Suprapubic skin (tissue), 4 donors: Measurements from ENCODE around the gene DOLPP1. TPM values are rescaled to one million over a fixed set of nuclear protein-coding genes. Genes with fewer than 3 reads are reported as not detected.

Source experiments
- DNase-seq, 2 donors: peaks; one replicate each; pipeline ENCODE4 v3.0.0-alpha.2; 2019; ENCODE audit warnings: low spot score in 2 of 2
- H3K27ac ChIP-seq: fragments of 200-600 bp; sonication (generic); one replicate; pipeline ENCODE4 v1.5.1; 2019
- H3K27me3 ChIP-seq: fragments of 200-600 bp; sonication (generic); one replicate; pipeline ENCODE4 v1.5.1; 2019
- H3K36me3 ChIP-seq: fragments of 200-600 bp; sonication (generic); one replicate; pipeline ENCODE4 v1.5.1; 2019
- H3K4me1 ChIP-seq: fragments of 200-600 bp; sonication (generic); one replicate; pipeline ENCODE4 v1.5.1; 2019
- H3K4me3 ChIP-seq: fragments of 200-600 bp; sonication (generic); one replicate; pipeline ENCODE4 v1.5.1; 2019; ENCODE audit warnings: mild to moderate bottlenecking
- H3K9me3 ChIP-seq: fragments of 200-600 bp; sonication (generic); one replicate; pipeline ENCODE4 v1.5.1; 2019
- EP300 ChIP-seq: sonication (generic); formaldehyde crosslinking; IDR thresholded peaks from one replicate; pipeline ENCODE4 v1.6.1; 2017; ENCODE audit warnings: antibody characterized with exemption
- POLR2A ChIP-seq, 2 donors: fragments of 450-650 bp; IDR thresholded peaks; one replicate each; pipeline ENCODE4 v1.6.1; 2017; ENCODE audit warnings: antibody characterized with exemption in 2 of 2, mild to moderate bottlenecking in 2 of 2, moderate library complexity in 2 of 2
- POLR2AphosphoS5 ChIP-seq, 3 donors: sonication (generic); formaldehyde crosslinking; IDR thresholded peaks; one replicate each; pipeline ENCODE4 v1.6.1; 2017; ENCODE audit warnings: antibody characterized with exemption in 3 of 3
- WGBS: methylation state at CpG from one replicate; pipeline ENCODE4 v1.1.5; 2018; 5-methylcytosine and 5-hydroxymethylcytosine counted together
- total RNA-seq, 4 donors: library from RNA; depleted of rRNA; stranded (reverse); fragments of >200 nt; gene quantifications; one replicate each; pipeline ENCODE4 v1.1.0, GENCODE V29; 2016
- TF ChIP-seq, protein P1 (sequence below), 2 donors: fragments of 200-600 bp in 1 of 2; fragments of 450-650 bp in 1 of 2; sonication (generic) in 1 of 2; IDR thresholded peaks; one replicate each; pipeline ENCODE4 v1.5.1; 2016 to 2019; ENCODE audit warnings: antibody characterized with exemption in 2 of 2, mild to moderate bottlenecking in 1 of 2, moderate library complexity in 1 of 2

DOLPP1 gene
- total RNA-seq, 4 donors from 2014 or later = 7.8 to 11.1 (median 9.8) TPM

DNA sequence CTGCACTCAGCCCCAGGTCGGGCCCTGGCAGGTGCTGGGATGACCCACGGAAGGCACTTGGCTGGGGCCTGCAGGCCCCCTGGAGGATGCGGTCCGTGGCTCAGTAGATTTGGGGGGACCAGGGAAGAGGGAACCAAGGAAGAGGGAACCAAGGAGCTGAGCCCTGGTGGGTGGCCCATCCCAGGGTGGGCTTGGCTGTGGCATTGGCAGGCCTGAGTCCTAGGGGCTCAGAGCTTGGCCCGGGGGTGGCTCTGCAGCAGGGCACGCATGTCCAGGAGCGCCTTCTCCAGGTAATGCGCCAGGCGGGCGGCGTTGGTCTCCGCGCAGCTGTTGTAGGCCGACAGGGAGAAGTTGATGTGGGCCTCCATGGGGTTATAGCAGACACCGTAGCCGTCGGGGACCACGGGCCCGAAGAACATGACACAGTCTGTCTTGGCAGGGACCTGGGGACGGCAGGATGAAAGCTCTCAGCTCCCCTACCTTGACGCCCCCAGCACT, 14.3 kb downstream of the DOLPP1 start:
- H3K27me3 ChIP-seq = no peaks in the 10 kb centered on the region
- no peak overlapping the region for H3K27ac ChIP-seq
- DNase-seq = no peak
- H3K9me3 ChIP-seq = no peaks in the 10 kb centered on the region
- no peaks in the 10 kb centered on the region for H3K4me1 ChIP-seq
- H3K36me3 ChIP-seq = peaks cover 37% of the 10 kb centered on the region
- no peak for TF ChIP-seq EP300
- no peak for TF ChIP-seq POLR2A (IDR thresholded peaks at IDR 0.05)
- TF ChIP-seq POLR2AphosphoS5 (IDR thresholded peaks at IDR 0.05) = no peak
- TF ChIP-seq, protein P1, sequence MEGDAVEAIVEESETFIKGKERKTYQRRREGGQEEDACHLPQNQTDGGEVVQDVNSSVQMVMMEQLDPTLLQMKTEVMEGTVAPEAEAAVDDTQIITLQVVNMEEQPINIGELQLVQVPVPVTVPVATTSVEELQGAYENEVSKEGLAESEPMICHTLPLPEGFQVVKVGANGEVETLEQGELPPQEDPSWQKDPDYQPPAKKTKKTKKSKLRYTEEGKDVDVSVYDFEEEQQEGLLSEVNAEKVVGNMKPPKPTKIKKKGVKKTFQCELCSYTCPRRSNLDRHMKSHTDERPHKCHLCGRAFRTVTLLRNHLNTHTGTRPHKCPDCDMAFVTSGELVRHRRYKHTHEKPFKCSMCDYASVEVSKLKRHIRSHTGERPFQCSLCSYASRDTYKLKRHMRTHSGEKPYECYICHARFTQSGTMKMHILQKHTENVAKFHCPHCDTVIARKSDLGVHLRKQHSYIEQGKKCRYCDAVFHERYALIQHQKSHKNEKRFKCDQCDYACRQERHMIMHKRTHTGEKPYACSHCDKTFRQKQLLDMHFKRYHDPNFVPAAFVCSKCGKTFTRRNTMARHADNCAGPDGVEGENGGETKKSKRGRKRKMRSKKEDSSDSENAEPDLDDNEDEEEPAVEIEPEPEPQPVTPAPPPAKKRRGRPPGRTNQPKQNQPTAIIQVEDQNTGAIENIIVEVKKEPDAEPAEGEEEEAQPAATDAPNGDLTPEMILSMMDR (IDR thresholded peaks at IDR 0.05) = no peak
- WGBS = 96% methylated on average over 7 of the region's 21 CpGs
- no peak overlapping the region for H3K4me3 ChIP-seq

DNA sequence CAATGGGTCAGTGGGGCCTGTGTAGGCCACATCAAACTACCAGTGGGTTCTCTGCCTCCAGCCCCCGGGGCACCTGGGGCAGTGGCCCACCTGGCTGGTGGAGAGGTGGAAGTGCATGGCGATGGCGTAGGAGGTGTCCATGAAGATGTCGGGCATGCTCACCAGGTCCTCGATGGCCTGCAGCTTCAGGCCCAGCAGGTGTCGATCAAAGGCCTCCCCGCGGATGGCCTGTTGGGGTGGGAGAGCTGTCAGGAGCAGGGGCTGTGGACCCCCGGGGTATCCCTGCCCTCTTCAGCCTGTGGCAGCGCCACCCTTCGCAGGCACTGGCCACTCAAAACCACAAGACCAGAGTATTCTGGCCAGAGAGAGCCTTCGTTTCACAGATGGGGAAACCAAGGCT, 15.0 kb downstream of the DOLPP1 start:
- Histone ChIP-seq H3K36me3 (peaks cover 37% of the 10 kb centered on the region), H3K27me3 (no peaks in the 10 kb centered on the region), H3K4me3 (no peak overlapping the region), H3K27ac (no peak overlapping the region), H3K9me3 (no peaks in the 10 kb centered on the region), H3K4me1 (no peaks in the 10 kb centered on the region)
- TF ChIP-seq POLR2A (IDR thresholded peaks at IDR 0.05) = no peak
- TF ChIP-seq, protein P1 (IDR thresholded peaks at IDR 0.05) = no peak
- TF ChIP-seq POLR2AphosphoS5 (IDR thresholded peaks at IDR 0.05) = no peak
- no peak for TF ChIP-seq EP300
- DNase-seq = no peak
- 86% methylated on average over 12 of the region's 12 CpGs for WGBS

DNA sequence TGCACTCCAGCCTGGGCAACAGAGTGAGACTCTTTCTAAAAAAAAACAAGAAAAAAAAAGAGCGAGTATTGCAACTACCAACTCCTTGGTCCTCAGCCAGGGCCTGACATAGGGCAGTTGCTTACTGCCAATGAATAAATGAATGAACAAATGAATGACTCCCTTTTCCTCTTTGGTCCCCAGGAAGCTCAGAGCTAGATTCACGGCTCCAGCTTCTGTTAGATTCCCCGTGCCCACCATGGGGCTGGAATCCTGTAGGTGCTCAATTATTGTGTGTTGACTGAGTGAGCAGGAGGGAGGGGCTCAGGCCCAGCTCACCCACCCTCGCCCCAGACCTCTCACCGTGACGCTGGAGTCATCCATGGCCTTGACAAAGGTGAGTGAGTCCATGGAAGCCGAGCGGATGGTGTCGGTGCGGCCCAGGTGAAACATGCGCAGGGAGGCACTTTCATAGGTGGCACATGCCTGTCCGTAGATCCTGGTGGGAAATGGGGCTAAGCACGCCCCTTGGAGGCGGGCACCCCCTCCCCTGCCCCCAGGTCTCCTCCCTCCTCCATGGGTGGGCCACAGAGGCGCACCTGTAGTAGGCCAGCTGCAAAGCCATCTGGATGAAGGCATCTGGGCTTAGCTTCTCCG, 16.9 kb downstream of the DOLPP1 start:
- peaks cover 37% of the 10 kb centered on the region for H3K36me3 ChIP-seq
- DNase-seq = no peak
- H3K27ac ChIP-seq = no peak overlapping the region

DNA sequence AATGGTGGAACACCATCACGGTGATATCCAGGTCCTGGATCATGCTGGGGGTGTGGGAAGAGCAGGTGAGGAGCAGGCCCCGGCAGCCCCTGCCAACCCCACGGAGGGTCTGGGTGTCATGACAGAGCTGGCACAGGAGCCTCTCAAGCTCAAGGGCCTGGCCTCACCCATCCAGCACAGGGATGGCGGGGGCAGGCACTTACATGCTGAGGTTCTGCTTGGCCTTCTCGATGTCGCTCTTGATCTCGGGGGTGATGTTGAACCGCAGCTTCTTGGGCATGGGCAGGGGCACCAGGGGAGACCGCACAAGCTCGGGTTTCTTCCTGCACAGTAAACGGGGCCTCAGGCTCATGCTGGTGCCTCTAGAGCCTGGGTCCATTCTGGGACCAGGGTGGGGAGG, 17.4 kb downstream of the DOLPP1 start:
- Histone ChIP-seq H3K27ac (no peak overlapping the region), H3K27me3 (no peaks in the 10 kb centered on the region), H3K4me3 (no peak overlapping the region), H3K4me1 (peaks cover 11% of the 10 kb centered on the region), H3K36me3 (peaks cover 37% of the 10 kb centered on the region), H3K9me3 (no peaks in the 10 kb centered on the region)
- TF ChIP-seq EP300 = no peak
- TF ChIP-seq, protein P1 (IDR thresholded peaks at IDR 0.05) = no peak
- no peak for TF ChIP-seq POLR2A (IDR thresholded peaks at IDR 0.05)
- no peak for TF ChIP-seq POLR2AphosphoS5 (IDR thresholded peaks at IDR 0.05)
- WGBS = 89% methylated on average over 9 of the region's 11 CpGs
- no peak for DNase-seq

More for the DNA sequence above, 16.9 kb downstream of the DOLPP1 start:
- Histone ChIP-seq H3K4me3 (no peak overlapping the region), H3K4me1 (peaks cover 5% of the 10 kb centered on the region), H3K9me3 (no peaks in the 10 kb centered on the region), H3K27me3 (no peaks in the 10 kb centered on the region)
- no peak for TF ChIP-seq POLR2A (IDR thresholded peaks at IDR 0.05)
- TF ChIP-seq, protein P1 (IDR thresholded peaks at IDR 0.05) = no peak
- TF ChIP-seq EP300 = no peak
- no peak for TF ChIP-seq POLR2AphosphoS5 (IDR thresholded peaks at IDR 0.05)
- WGBS = 89% methylated on average over 13 of the region's 16 CpGs

DNA sequence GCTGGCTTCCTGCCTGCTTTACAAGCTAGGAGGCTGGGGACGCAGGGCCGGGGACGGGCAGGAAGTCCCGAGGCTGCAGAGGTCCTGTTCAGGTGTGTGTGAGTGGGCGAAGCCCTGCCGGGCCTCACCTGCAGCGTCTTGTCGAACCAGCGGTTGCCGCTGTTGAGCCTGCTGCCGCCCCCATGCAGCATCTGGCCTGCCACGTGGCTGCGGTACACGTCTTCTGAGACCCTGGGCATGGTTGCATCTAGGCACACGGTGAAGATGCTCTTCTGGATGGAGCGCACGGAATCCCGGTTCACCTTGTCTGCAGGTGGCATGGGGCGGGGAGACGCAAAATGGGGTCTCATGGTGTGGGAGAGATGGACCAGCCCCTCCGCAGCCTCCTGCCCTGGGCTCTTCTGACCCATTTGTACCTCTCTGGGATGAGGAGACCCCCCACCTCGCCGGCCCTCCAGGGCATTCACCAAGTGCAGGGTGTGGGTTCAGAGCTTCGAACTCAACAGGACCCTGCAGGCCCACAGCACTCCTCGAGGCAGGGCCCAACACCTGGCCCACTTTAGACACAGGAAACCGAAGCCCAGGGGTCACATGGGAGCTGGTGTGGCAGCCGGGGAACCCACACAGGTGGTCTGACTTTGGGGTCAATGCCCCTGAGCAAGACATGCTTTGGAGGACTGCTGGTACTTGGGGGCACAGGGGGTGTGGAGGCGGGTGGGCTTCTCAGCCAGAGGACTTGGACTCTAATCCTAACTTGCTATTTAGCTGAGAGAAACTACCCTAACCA, 19.7 kb downstream of the DOLPP1 start:
- Histone ChIP-seq H3K27me3 (no peaks in the 10 kb centered on the region), H3K4me3 (no peak overlapping the region), H3K36me3 (peaks cover 29% of the 10 kb centered on the region), H3K9me3 (no peaks in the 10 kb centered on the region), H3K4me1 (peaks cover 15% of the 10 kb centered on the region), H3K27ac (no peak overlapping the region)
- WGBS = 100% methylated on average over 2 of the region's 28 CpGs
- no peak for DNase-seq
- no peak for TF ChIP-seq POLR2AphosphoS5 (IDR thresholded peaks at IDR 0.05)
- TF ChIP-seq POLR2A (IDR thresholded peaks at IDR 0.05) = no peak
- TF ChIP-seq EP300 = no peak
- TF ChIP-seq, protein P1 (IDR thresholded peaks at IDR 0.05) = no peak
